Embryonic facial prominence (tissue), 1 donor: ENCODE measurements around the gene ZBTB21.

Source experiments
- DNase-seq: peaks from one replicate; pipeline ENCODE4 v3.0.0-alpha.2; 2016; ENCODE audit errors: extremely low spot score

ZBTB21 gene

GRCh38 chr21:41992576-41992975 is 17.6 kb downstream of the ZBTB21 start:
- DNase-seq, result no peak

- no peak for DNase-seq
Observed at GRCh38 chr21:41991659-41992058, 18.5 kb downstream of the ZBTB21 start.

- no peak for DNase-seq
Observed at GRCh38 chr21:41989698-41990097, 20.5 kb downstream of the ZBTB21 start.

- DNase-seq, result no peak
Observed at GRCh38 chr21:41987310-41987709, 22.9 kb downstream of the ZBTB21 start.

- no peak for DNase-seq
Observed at GRCh38 chr21:41985662-41986416, 24.3 kb downstream of the ZBTB21 start.

GRCh38 chr21:41983229-41983628 is 26.9 kb downstream of the ZBTB21 start:
- DNase-seq, result no peak

- no peak for DNase-seq
Observed at GRCh38 chr21:41980561-41980960, 29.6 kb downstream of the ZBTB21 start.

- no peak for DNase-seq
Observed at GRCh38 chr21:41979751-41980369, 30.3 kb downstream of the ZBTB21 start.

- DNase-seq, result no peak
Observed at GRCh38 chr21:41979335-41979734, 30.8 kb downstream of the ZBTB21 start.

GRCh38 chr21:41977034-41977950 is 32.9 kb downstream of the ZBTB21 start:
- DNase-seq, result no peak

GRCh38 chr21:41976611-41977010 is 33.5 kb downstream of the ZBTB21 start:
- no peak for DNase-seq

GRCh38 chr21:41975391-41976272 is 34.5 kb downstream of the ZBTB21 start:
- no peak for DNase-seq

GRCh38 chr21:41974752-41975053 is 35.5 kb downstream of the ZBTB21 start:
- no peak for DNase-seq

GRCh38 chr21:41973861-41974751 is 36.1 kb downstream of the ZBTB21 start:
- no peak for DNase-seq

- DNase-seq, result no peak
Observed at GRCh38 chr21:41973427-41973831, 36.7 kb downstream of the ZBTB21 start.

- DNase-seq, result no peak
Observed at GRCh38 chr21:41972511-41973205, 37.5 kb downstream of the ZBTB21 start.

- DNase-seq, result no peak
Observed at GRCh38 chr21:41971891-41972290, 38.3 kb downstream of the ZBTB21 start.

GRCh38 chr21:41970751-41971653 is 39.2 kb downstream of the ZBTB21 start:
- no peak for DNase-seq

GRCh38 chr21:41970106-41970391 is 40.1 kb downstream of the ZBTB21 start:
- no peak for DNase-seq
